SK-N-SH (cell line): ENCODE results near the gene TNFRSF14. TPM values are rescaled to one million over a fixed set of nuclear protein-coding genes. Genes with fewer than 3 reads are reported as not detected.

Experiments
- CTCF ChIA-PET: fragments of 300-600, 350-600 bp; formaldehyde crosslinking; extraction: SDS; loops from one replicate; lab custom pipeline; 2021; lab: Yijun Ruan, JAX
- POLR2A ChIA-PET: fragments of 350-600 bp; sonication (Branson Sonifier 250); formaldehyde crosslinking; extraction: SDS; loops from one replicate; lab custom pipeline; 2020; ENCODE audit warnings: antibody characterized with exemption, inconsistent platforms; lab: Yijun Ruan, JAX
- DNase-seq: peaks from one replicate; pipeline ENCODE4 v3.0.0; 2012
- H2AFZ ChIP-seq: fragments of 200-600 bp; sonication (generic); 2 replicates; pipeline ENCODE4 v1.8.1; 2016; ENCODE audit warnings: antibody characterized with exemption, mild to moderate bottlenecking, low read depth
- H3F3A ChIP-seq: fragments of 200-600 bp; sonication (generic); replicated peaks from 2 replicates; pipeline ENCODE3; 2016; ENCODE audit warnings: antibody characterized with exemption, mild to moderate bottlenecking; ENCODE audit not compliant: insufficient read depth
- H3K27ac ChIP-seq, 2 experiments: fragments of 200-500 bp in 1 of 2; fragments of 200-600 bp in 1 of 2; sonication (Bioruptor generic) in 1 of 2; sonication (generic), shearing (Covaris generic) in 1 of 2; 2 replicates each; pipeline versions ENCODE4 v1.5.1 to v1.6.1; 2014 to 2016; ENCODE audit warnings: low read depth in 2 of 2, inconsistent platforms in 1 of 2, low read length in 1 of 2, mild to moderate bottlenecking in 1 of 2, mixed read lengths in 1 of 2
- H3K27me3 ChIP-seq: fragments of 200-600 bp; sonication (generic), shearing (Covaris generic); 2 replicates; pipeline ENCODE4 v1.6.1; 2016; ENCODE audit warnings: mixed run types; ENCODE audit not compliant: insufficient read depth
- H3K36me3 ChIP-seq, 2 experiments: fragments of 200-500 bp in 1 of 2; fragments of 200-600 bp in 1 of 2; sonication (Bioruptor generic) in 1 of 2; sonication (generic) in 1 of 2; replicated peaks in 1 of 2; 2 replicates each; pipeline versions ENCODE3 to v1.5.1; 2014 to 2016; ENCODE audit warnings: low read length in 1 of 2, mild to moderate bottlenecking in 1 of 2; ENCODE audit not compliant: insufficient read depth in 2 of 2, control insufficient read depth in 1 of 2
- H3K4me1 ChIP-seq, 2 experiments: fragments of 200-500 bp in 1 of 2; fragments of 200-600 bp in 1 of 2; sonication (Bioruptor generic) in 1 of 2; sonication (generic), shearing (Covaris generic) in 1 of 2; 2 replicates each; pipeline versions ENCODE4 v1.5.1 to v1.6.1; 2014 to 2016; ENCODE audit warnings: low read depth in 1 of 2, low read length in 1 of 2, mixed run types in 1 of 2; ENCODE audit not compliant: insufficient read depth in 2 of 2, control insufficient read depth in 1 of 2
- H3K4me2 ChIP-seq: fragments of 200-600 bp; sonication (generic), shearing (Covaris generic); 2 replicates; pipeline ENCODE4 v1.6.1; 2017; ENCODE audit warnings: mixed run types
- H3K4me3 ChIP-seq, 2 experiments: fragments of 200-500 bp in 1 of 2; fragments of 200-600 bp in 1 of 2; sonication (Bioruptor generic) in 1 of 2; sonication (generic), shearing (Covaris generic) in 1 of 2; 2 replicates each; pipeline versions ENCODE4 v1.5.1 to v1.8.1; 2014 to 2016; ENCODE audit warnings: low read depth in 2 of 2, inconsistent platforms in 1 of 2, low read length in 1 of 2, mild to moderate bottlenecking in 1 of 2, mixed read lengths in 1 of 2, moderate library complexity in 1 of 2
- H3K79me2 ChIP-seq: fragments of 200-600 bp; sonication (generic); 2 replicates; pipeline ENCODE4 v1.8.1; 2017; ENCODE audit warnings: mild to moderate bottlenecking; ENCODE audit not compliant: insufficient read depth
- H3K9ac ChIP-seq: fragments of 200-600 bp; sonication (generic); 2 replicates; pipeline ENCODE4 v1.6.1; 2017; ENCODE audit warnings: mixed run types
- H3K9me2 ChIP-seq: fragments of 200-600 bp; sonication (generic); 2 replicates; pipeline ENCODE4 v1.6.1; 2017; ENCODE audit warnings: mixed run types
- H3K9me3 ChIP-seq: fragments of 200-600 bp; sonication (generic); 2 replicates; pipeline ENCODE4 v1.6.1; 2017; ENCODE audit warnings: mixed run types, mild to moderate bottlenecking, moderate library complexity
- H4K20me1 ChIP-seq: fragments of 200-600 bp; sonication (generic); 2 replicates; pipeline ENCODE4 v1.6.1; 2017; ENCODE audit warnings: mild to moderate bottlenecking, mixed run types; ENCODE audit not compliant: insufficient read depth
- ELF1 ChIP-seq: IDR thresholded peaks from 2 replicates; pipeline ENCODE4 v1.4.0; 2012
- EP300 ChIP-seq, 2 experiments: IDR thresholded peaks; 2 replicates each; pipeline versions ENCODE4 v1.4.0 to v1.6.1; 2012; ENCODE audit warnings: borderline replicate concordance in 1 of 2, low read depth in 1 of 2, low read length in 1 of 2
- FOXM1 ChIP-seq: IDR thresholded peaks from 2 replicates; pipeline ENCODE4 v1.4.0; 2012; ENCODE audit warnings: low read depth, mild to moderate bottlenecking
- GABPA ChIP-seq: IDR thresholded peaks from 2 replicates; pipeline ENCODE4 v1.4.0; 2012; ENCODE audit warnings: low read depth, mild to moderate bottlenecking
- JUND ChIP-seq: IDR thresholded peaks from 2 replicates; pipeline ENCODE4 v1.4.0; 2012
- NFIC ChIP-seq: IDR thresholded peaks from 2 replicates; pipeline ENCODE4 v1.4.0; 2012; ENCODE audit warnings: borderline replicate concordance
- NRF1 ChIP-seq: IDR thresholded peaks from 2 replicates; pipeline ENCODE4 v1.6.1; 2012; ENCODE audit warnings: low read depth, mild to moderate bottlenecking, low read length
- RAD21 ChIP-seq: IDR thresholded peaks from 2 replicates; pipeline ENCODE4 v1.6.1; 2012; ENCODE audit warnings: mild to moderate bottlenecking, low read length
- RCOR1 ChIP-seq: fragments of 150-350 bp; IDR thresholded peaks from 2 replicates; pipeline ENCODE4 v1.6.1; 2017; ENCODE audit warnings: antibody characterized with exemption, low read length
- SMC3 ChIP-seq: IDR thresholded peaks from 2 replicates; pipeline ENCODE4 v1.6.1; 2012; ENCODE audit warnings: low read depth, low read length, improper control_type of control experiment
- TAF1 ChIP-seq: IDR thresholded peaks from 2 replicates; pipeline ENCODE4 v1.6.1; 2012; ENCODE audit warnings: low read depth, mild to moderate bottlenecking, low read length, moderate library complexity, borderline replicate concordance
- TCF12 ChIP-seq: IDR thresholded peaks from 2 replicates; pipeline ENCODE4 v1.4.0; 2012
- WGBS: methylation state at CpG from one replicate; pipeline ENCODE4 v1.1.6; 2017; ENCODE audit warnings: low lambda C conversion rate; 5-methylcytosine and 5-hydroxymethylcytosine counted together
- polyA plus RNA-seq, 3 experiments: library from polyadenylated mRNA; depleted of rRNA; stranded (reverse); fragments of >200 nt; gene quantifications; 2 replicates each; pipeline ENCODE4 v1.2.3, GENCODE V29; 2012
- TF ChIP-seq, protein P1 (sequence below): fragments of 200-600 bp; sonication (generic); IDR thresholded peaks from 2 replicates; pipeline ENCODE4 v1.6.1; 2017; ENCODE audit warnings: antibody characterized with exemption, mild to moderate bottlenecking, moderate library complexity
- TF ChIP-seq, protein P2 (sequence below): IDR thresholded peaks from 2 replicates; pipeline ENCODE4 v1.4.0; 2012; ENCODE audit warnings: low read depth
- TF ChIP-seq, protein P3 (sequence below): IDR thresholded peaks from 2 replicates; pipeline ENCODE4; 2012
- TF ChIP-seq, protein P4 (sequence below): fragments of 150-350 bp; IDR thresholded peaks from 2 replicates; pipeline ENCODE4 v1.6.1; 2017; ENCODE audit warnings: antibody characterized with exemption, low read length, low read depth, borderline replicate concordance

The TNFRSF14 gene
- polyA plus RNA-seq, 1 of the 3 experiments (the other 2 are of a cell fraction), result 0.28 TPM

DNA sequence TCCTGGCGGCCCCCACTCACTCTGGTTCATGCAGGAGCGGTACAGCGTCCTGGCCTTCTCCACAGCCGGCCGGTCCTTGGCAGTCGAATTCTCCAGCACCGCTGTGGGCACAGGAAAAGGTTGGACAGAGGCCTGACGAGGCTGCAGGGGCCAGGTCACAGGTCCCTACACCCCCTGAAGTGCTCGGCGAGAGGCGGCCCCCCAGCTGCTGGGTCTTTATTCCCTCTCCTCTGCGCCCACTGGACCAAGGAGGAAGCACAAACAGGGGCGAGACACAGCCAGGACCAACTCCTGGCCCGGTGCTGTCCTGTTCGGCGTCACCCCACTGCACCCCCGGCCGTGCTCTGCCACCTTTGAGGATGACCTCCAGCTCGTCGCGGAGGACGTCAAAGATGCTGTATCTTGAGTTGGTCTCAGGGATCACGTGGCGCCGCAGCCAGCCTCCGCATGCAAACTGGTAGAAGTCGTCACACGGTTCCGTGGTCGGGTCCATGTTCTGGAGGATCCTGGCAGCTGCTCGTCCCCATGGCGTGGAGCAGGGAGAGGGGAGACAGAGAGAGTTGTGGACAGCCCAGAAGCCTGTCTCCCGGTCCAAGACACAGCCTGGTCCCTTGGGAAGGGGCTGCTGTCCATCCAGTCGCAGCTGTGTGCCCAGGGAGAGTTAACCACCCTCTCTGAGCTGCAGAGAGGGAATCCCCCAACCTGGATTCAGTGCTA lies 53.3 kb downstream of the TNFRSF14 start:
- no peaks in the 10 kb centered on the region for H3K9me3 ChIP-seq
- no peaks in the 10 kb centered on the region for H3K36me3 ChIP-seq
- H3K4me1 ChIP-seq, result peaks cover 0 to 13% of the 10 kb centered on the region in 2 experiments; a peak in 1 of 4 replicates
- POLR2A ChIA-PET, result interaction anchor here (0.6 to 1.0 kb wide), 2 partner anchors 23 to 25 kb away, joined by 3 read pairs; partner anchors contain the start of gene PRXL2B
- WGBS, result 56% methylated on average over 4 of the region's 34 CpGs
- no peak overlapping the region for H3K4me3 ChIP-seq
- CTCF ChIA-PET, result interaction anchor here (1.2 kb wide), 1 partner anchor 178 kb away, joined by 3 read pairs; no protein-coding TSS in a partner anchor
- H3K27ac ChIP-seq, result no peak overlapping the region
- no peak overlapping the region for H2AFZ ChIP-seq
- no peak overlapping the region for H3K4me2 ChIP-seq
- no peaks in the 10 kb centered on the region for H3K79me2 ChIP-seq
- H4K20me1 ChIP-seq, result no peaks in the 10 kb centered on the region
- no peak for TF ChIP-seq TCF12
- no peak for TF ChIP-seq RCOR1
- TF ChIP-seq SMC3, result no peak
- no peak for TF ChIP-seq FOXM1
- no peak for TF ChIP-seq JUND
- no peak for TF ChIP-seq ELF1
- TF ChIP-seq, protein P1, sequence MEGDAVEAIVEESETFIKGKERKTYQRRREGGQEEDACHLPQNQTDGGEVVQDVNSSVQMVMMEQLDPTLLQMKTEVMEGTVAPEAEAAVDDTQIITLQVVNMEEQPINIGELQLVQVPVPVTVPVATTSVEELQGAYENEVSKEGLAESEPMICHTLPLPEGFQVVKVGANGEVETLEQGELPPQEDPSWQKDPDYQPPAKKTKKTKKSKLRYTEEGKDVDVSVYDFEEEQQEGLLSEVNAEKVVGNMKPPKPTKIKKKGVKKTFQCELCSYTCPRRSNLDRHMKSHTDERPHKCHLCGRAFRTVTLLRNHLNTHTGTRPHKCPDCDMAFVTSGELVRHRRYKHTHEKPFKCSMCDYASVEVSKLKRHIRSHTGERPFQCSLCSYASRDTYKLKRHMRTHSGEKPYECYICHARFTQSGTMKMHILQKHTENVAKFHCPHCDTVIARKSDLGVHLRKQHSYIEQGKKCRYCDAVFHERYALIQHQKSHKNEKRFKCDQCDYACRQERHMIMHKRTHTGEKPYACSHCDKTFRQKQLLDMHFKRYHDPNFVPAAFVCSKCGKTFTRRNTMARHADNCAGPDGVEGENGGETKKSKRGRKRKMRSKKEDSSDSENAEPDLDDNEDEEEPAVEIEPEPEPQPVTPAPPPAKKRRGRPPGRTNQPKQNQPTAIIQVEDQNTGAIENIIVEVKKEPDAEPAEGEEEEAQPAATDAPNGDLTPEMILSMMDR, result no peak
- TF ChIP-seq, protein P2, sequence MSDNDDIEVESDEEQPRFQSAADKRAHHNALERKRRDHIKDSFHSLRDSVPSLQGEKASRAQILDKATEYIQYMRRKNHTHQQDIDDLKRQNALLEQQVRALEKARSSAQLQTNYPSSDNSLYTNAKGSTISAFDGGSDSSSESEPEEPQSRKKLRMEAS, result no peak
- TF ChIP-seq, protein P3, sequence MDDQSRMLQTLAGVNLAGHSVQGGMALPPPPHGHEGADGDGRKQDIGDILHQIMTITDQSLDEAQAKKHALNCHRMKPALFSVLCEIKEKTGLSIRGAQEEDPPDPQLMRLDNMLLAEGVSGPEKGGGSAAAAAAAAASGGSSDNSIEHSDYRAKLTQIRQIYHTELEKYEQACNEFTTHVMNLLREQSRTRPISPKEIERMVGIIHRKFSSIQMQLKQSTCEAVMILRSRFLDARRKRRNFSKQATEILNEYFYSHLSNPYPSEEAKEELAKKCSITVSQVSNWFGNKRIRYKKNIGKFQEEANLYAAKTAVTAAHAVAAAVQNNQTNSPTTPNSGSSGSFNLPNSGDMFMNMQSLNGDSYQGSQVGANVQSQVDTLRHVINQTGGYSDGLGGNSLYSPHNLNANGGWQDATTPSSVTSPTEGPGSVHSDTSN, result no peak
- TF ChIP-seq NFIC, result no peak
- no peak for TF ChIP-seq GABPA
- TF ChIP-seq TAF1, result no peak
- no peak for TF ChIP-seq RAD21
- TF ChIP-seq EP300 (IDR thresholded peaks at IDR 0.05; ENCODE audit: borderline replicate concordance in 1 of 2, low read depth in 1 of 2, low read length in 1 of 2), result no peak
- TF ChIP-seq NRF1, result no peak
- TF ChIP-seq, protein P4, sequence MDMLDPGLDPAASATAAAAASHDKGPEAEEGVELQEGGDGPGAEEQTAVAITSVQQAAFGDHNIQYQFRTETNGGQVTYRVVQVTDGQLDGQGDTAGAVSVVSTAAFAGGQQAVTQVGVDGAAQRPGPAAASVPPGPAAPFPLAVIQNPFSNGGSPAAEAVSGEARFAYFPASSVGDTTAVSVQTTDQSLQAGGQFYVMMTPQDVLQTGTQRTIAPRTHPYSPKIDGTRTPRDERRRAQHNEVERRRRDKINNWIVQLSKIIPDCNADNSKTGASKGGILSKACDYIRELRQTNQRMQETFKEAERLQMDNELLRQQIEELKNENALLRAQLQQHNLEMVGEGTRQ, result no peak
- no peaks in the 10 kb centered on the region for H3K9me2 ChIP-seq
- no peak overlapping the region for H3K9ac ChIP-seq
- H3F3A ChIP-seq, result no peaks in the 10 kb centered on the region
- no peaks in the 10 kb centered on the region for H3K27me3 ChIP-seq
- DNase-seq, result peak; percentile 30
